LNCaP clone FGC (cell line): ENCODE results near the gene MPL.

Source experiments
- DNase-seq: peaks from one replicate; pipeline ENCODE4 v3.0.0-alpha.2; 2011; ENCODE audit warnings: low read depth
- H3K4me3 ChIP-seq: 2 replicates; pipeline ENCODE4 v1.5.1; 2011; ENCODE audit warnings: mild to moderate bottlenecking, low read depth, low read length, control low read depth
- CTCF ChIP-seq: IDR thresholded peaks from 2 replicates; pipeline ENCODE4 v1.5.1; 2012; ENCODE audit warnings: mild to moderate bottlenecking; ENCODE audit not compliant: control insufficient read depth, insufficient read depth; ENCODE audit errors: extremely low read depth

Gene MPL

GRCh38 chr1:43339584-43340232 is 2.1 kb downstream of the MPL start:
- H3K4me3 ChIP-seq: no peak overlapping the region
- no peak for DNase-seq
- TF ChIP-seq CTCF: no peak

GRCh38 chr1:43340559-43340958 is 2.9 kb downstream of the MPL start:
- no peak for DNase-seq
- no peak overlapping the region for H3K4me3 ChIP-seq
- TF ChIP-seq CTCF: no peak

- no peak for DNase-seq
- no peak for TF ChIP-seq CTCF
- H3K4me3 ChIP-seq: no peak overlapping the region
These were observed 6.7 kb downstream of the MPL start for GRCh38 chr1:43344267-43344850.

- DNase-seq: no peak
- no peak for TF ChIP-seq CTCF
These were observed 7.5 kb downstream of the MPL start for GRCh38 chr1:43345120-43345519.

GRCh38 chr1:43346636-43347035 is 9.0 kb downstream of the MPL start:
- no peak for TF ChIP-seq CTCF
- H3K4me3 ChIP-seq: no peak overlapping the region
- DNase-seq: no peak

More at GRCh38 chr1:43345120-43345519, 7.5 kb downstream of the MPL start:
- H3K4me3 ChIP-seq: no peak overlapping the region

GRCh38 chr1:43348343-43348808 is 10.8 kb downstream of the MPL start:
- DNase-seq: no peak
- no peak for TF ChIP-seq CTCF
- H3K4me3 ChIP-seq: peak overlapping the region; percentile 59
